PFSK-1 (cell line): Measurements from ENCODE around the gene PANK1.

Experiments used
- FOXP2 ChIP-seq: optimal IDR thresholded peaks from 2 replicates; pipeline ENCODE3; 2011; ENCODE audit warnings: borderline replicate concordance, control low read depth, inconsistent platforms; ENCODE audit not compliant: insufficient read depth; ENCODE audit errors: extremely low read length, extremely low read depth
- POLR2AphosphoS5 ChIP-seq: IDR thresholded peaks from 2 replicates; pipeline ENCODE4 v1.6.1; 2012; ENCODE audit warnings: low read depth, mild to moderate bottlenecking, control low read depth, low read length, moderate library complexity
- REST ChIP-seq, 2 experiments: IDR thresholded peaks; 2 replicates each; pipeline versions ENCODE4 v1.6.1 to v1.8.0; 2011 to 2012; ENCODE audit warnings: low read depth in 2 of 2, low read length in 2 of 2, control low read depth in 1 of 2, inconsistent platforms in 1 of 2, mild to moderate bottlenecking in 1 of 2, moderate library complexity in 1 of 2; ENCODE audit not compliant: insufficient read depth in 1 of 2
- SIN3A ChIP-seq: IDR thresholded peaks from 2 replicates; pipeline ENCODE4 v1.6.1; 2012; ENCODE audit warnings: mild to moderate bottlenecking, low read length, moderate library complexity, borderline replicate concordance; ENCODE audit not compliant: insufficient read depth
- TAF1 ChIP-seq: IDR thresholded peaks from 2 replicates; pipeline ENCODE4 v1.6.1; 2012; ENCODE audit warnings: low read length, control low read depth, borderline replicate concordance; ENCODE audit not compliant: insufficient read depth

PANK1 gene

GRCh38 chr10:89662596-89662995, 17.6 kb upstream of the PANK1 start:
- TF ChIP-seq POLR2AphosphoS5 (no peak), SIN3A (no peak), FOXP2 (no peak), TAF1 (no peak), REST (IDR thresholded peaks at IDR 0.05; ENCODE audit: insufficient read depth in 1 of 2, low read depth in 2 of 2, low read length in 2 of 2) (no peak)

- TF ChIP-seq FOXP2: no peak
- TF ChIP-seq SIN3A: no peak
- no peak for TF ChIP-seq TAF1
- no peak for TF ChIP-seq REST (IDR thresholded peaks at IDR 0.05; ENCODE audit: insufficient read depth in 1 of 2, low read depth in 2 of 2, low read length in 2 of 2)
- no peak for TF ChIP-seq POLR2AphosphoS5
Observed at GRCh38 chr10:89659143-89660131, 14.4 kb upstream of the PANK1 start.

- TF ChIP-seq SIN3A: no peak
- TF ChIP-seq POLR2AphosphoS5: no peak
- TF ChIP-seq TAF1: no peak
- no peak for TF ChIP-seq REST (IDR thresholded peaks at IDR 0.05; ENCODE audit: insufficient read depth in 1 of 2, low read depth in 2 of 2, low read length in 2 of 2)
- TF ChIP-seq FOXP2: no peak
Observed at GRCh38 chr10:89657302-89657701, 12.3 kb upstream of the PANK1 start.

- TF ChIP-seq TAF1 (no peak), POLR2AphosphoS5 (no peak), SIN3A (no peak), FOXP2 (no peak), REST (IDR thresholded peaks at IDR 0.05; ENCODE audit: insufficient read depth in 1 of 2, low read depth in 2 of 2, low read length in 2 of 2) (no peak)
Observed at GRCh38 chr10:89655722-89656121, 10.7 kb upstream of the PANK1 start.
